PFSK-1 (cell line): ENCODE results near the gene SYNRG.

Source experiments
- FOXP2 ChIP-seq: optimal IDR thresholded peaks from 2 replicates; pipeline ENCODE3; 2011; ENCODE audit warnings: borderline replicate concordance, control low read depth, inconsistent platforms; ENCODE audit not compliant: insufficient read depth; ENCODE audit errors: extremely low read length, extremely low read depth
- POLR2AphosphoS5 ChIP-seq: IDR thresholded peaks from 2 replicates; pipeline ENCODE4 v1.6.1; 2012; ENCODE audit warnings: low read depth, mild to moderate bottlenecking, control low read depth, low read length, moderate library complexity
- REST ChIP-seq, 2 experiments: IDR thresholded peaks; 2 replicates each; pipeline versions ENCODE4 v1.6.1 to v1.8.0; 2011 to 2012; ENCODE audit warnings: low read depth in 2 of 2, low read length in 2 of 2, control low read depth in 1 of 2, inconsistent platforms in 1 of 2, mild to moderate bottlenecking in 1 of 2, moderate library complexity in 1 of 2; ENCODE audit not compliant: insufficient read depth in 1 of 2
- SIN3A ChIP-seq: IDR thresholded peaks from 2 replicates; pipeline ENCODE4 v1.6.1; 2012; ENCODE audit warnings: mild to moderate bottlenecking, low read length, moderate library complexity, borderline replicate concordance; ENCODE audit not compliant: insufficient read depth
- TAF1 ChIP-seq: IDR thresholded peaks from 2 replicates; pipeline ENCODE4 v1.6.1; 2012; ENCODE audit warnings: low read length, control low read depth, borderline replicate concordance; ENCODE audit not compliant: insufficient read depth

The SYNRG gene

GRCh38 chr17:37650419-37651003 lies 41.3 kb upstream of the SYNRG start:
- TF ChIP-seq POLR2AphosphoS5 (no peak), SIN3A (no peak), TAF1 (no peak), REST (IDR thresholded peaks at IDR 0.05; ENCODE audit: insufficient read depth in 1 of 2, low read depth in 2 of 2, low read length in 2 of 2) (no peak), FOXP2 (no peak)

- TF ChIP-seq TAF1 (no peak), SIN3A (no peak), FOXP2 (no peak), POLR2AphosphoS5 (no peak), REST (IDR thresholded peaks at IDR 0.05; ENCODE audit: insufficient read depth in 1 of 2, low read depth in 2 of 2, low read length in 2 of 2) (no peak)
These were observed 39.3 kb upstream of the SYNRG start for GRCh38 chr17:37648555-37648954.

- TF ChIP-seq FOXP2, result no peak
- TF ChIP-seq SIN3A, result no peak
- TF ChIP-seq POLR2AphosphoS5, result no peak
- no peak for TF ChIP-seq REST (IDR thresholded peaks at IDR 0.05; ENCODE audit: insufficient read depth in 1 of 2, low read depth in 2 of 2, low read length in 2 of 2)
- no peak for TF ChIP-seq TAF1
These were observed 38.6 kb upstream of the SYNRG start for GRCh38 chr17:37647856-37648255.

- no peak for TF ChIP-seq FOXP2
- TF ChIP-seq SIN3A, result no peak
- no peak for TF ChIP-seq POLR2AphosphoS5
- no peak for TF ChIP-seq TAF1
- no peak for TF ChIP-seq REST (IDR thresholded peaks at IDR 0.05; ENCODE audit: insufficient read depth in 1 of 2, low read depth in 2 of 2, low read length in 2 of 2)
These were observed 34.7 kb upstream of the SYNRG start for GRCh38 chr17:37643869-37644268.

GRCh38 chr17:37643118-37643766 lies 34.0 kb upstream of the SYNRG start, which contains the start of gene DDX52:
TSS of gene DDX52 (minus strand) at chr17:37643446. CDS start at chr17:37643420, 26 bp downstream.
- TF ChIP-seq REST (IDR thresholded peaks at IDR 0.05; ENCODE audit: insufficient read depth in 1 of 2, low read depth in 2 of 2, low read length in 2 of 2) (peak in 1 of 2 experiments; percentile 29; a peak in 1 of 4 replicates), TAF1 (peak; percentile 77; the same call in 1 of the 2 replicates), SIN3A (0 out of 2 replicates have a peak, but pooled peaks have one; percentile 28), FOXP2 (no peak), POLR2AphosphoS5 (peak; percentile 93)
